Glutamatergic neuron (in vitro differentiated cells): ENCODE results near the gene AIF1L. TPM values are rescaled to one million over a fixed set of nuclear protein-coding genes. Genes with fewer than 3 reads are reported as not detected.

Source experiments
- DNase-seq: peaks from one replicate; pipeline ENCODE4 v3.0.0; 2022
- H3K27ac Mint-ChIP-seq: one replicate; pipeline ENCODE4 v1.8.0; 2020; ENCODE audit warnings: mild to moderate bottlenecking, mixed read lengths, inconsistent platforms; ENCODE audit not compliant: unreplicated experiment
- H3K27me3 Mint-ChIP-seq: one replicate; pipeline ENCODE4 v1.8.0; 2020; ENCODE audit warnings: mild to moderate bottlenecking, moderate library complexity, mixed read lengths, inconsistent platforms; ENCODE audit not compliant: unreplicated experiment
- H3K36me3 Mint-ChIP-seq: one replicate; pipeline ENCODE4 v1.8.0; 2020; ENCODE audit warnings: mild to moderate bottlenecking, mixed read lengths, inconsistent platforms; ENCODE audit not compliant: unreplicated experiment
- H3K4me1 Mint-ChIP-seq: one replicate; pipeline ENCODE4 v1.8.0; 2020; ENCODE audit warnings: mild to moderate bottlenecking, low read depth, mixed read lengths, inconsistent platforms; ENCODE audit not compliant: unreplicated experiment
- H3K4me3 Mint-ChIP-seq: one replicate; pipeline ENCODE4 v1.8.0; 2020; ENCODE audit warnings: mild to moderate bottlenecking, mixed read lengths, inconsistent platforms; ENCODE audit not compliant: unreplicated experiment
- H3K9me3 Mint-ChIP-seq: one replicate; pipeline ENCODE4 v1.8.0; 2020; ENCODE audit warnings: mild to moderate bottlenecking, moderate library complexity, mixed read lengths, inconsistent platforms; ENCODE audit not compliant: unreplicated experiment
- total RNA-seq: library from RNA; stranded (reverse); fragmentation: NEBNext Ultra II Directional; extraction: Animal tissue kit (Norgen Biotek cat#: 25700); gene quantifications from one replicate; pipeline ENCODE4 v1.2.1, GENCODE V29; 2021; ENCODE audit not compliant: unreplicated experiment
- TF ChIP-seq, protein P1 (sequence below): fragments of 200-600 bp; sonication (generic); IDR thresholded peaks from one replicate; pipeline ENCODE4 v1.5.0; 2021; ENCODE audit not compliant: partially characterized antibody, unreplicated experiment

The AIF1L gene
- total RNA-seq, 1 donor from 2014 or later = 16.7 TPM

DNA sequence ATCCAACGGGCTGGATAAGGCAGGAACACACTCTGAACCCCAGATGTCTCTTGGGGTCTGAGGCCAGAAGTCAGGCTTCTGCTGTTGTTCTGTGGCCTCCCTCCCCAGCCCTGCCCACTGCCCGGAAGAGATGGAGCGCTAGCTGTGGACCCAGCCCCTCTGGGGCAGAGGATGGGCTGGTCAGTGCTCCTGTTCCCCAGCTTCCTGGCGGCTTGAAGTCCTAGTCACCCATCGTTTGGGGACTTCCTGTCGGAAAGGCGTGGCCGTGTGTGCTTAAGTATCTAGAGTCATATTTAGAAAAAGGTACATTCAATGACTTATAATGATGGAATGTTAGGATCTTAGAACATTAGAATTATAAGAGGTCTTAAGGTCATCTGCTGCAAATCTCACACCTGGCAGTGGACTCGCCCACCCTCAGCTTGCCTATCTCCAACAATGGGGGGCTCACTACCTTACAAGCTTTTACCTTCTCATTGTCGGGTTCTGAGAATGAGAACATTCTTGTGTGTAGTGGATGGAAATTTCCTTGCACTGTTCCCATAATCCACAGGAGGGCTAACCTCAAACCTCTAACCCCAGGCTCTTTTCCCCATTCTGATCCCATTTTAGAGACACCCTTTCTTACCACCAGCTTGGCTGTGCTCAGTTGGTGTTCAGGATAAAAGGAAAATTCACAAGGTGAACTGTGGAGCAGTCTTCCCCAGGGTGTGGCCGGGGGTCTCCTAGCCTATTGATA is 13.4 kb upstream of the AIF1L start:
- no peak for DNase-seq
- Mint-ChIP-seq H3K4me1 (no peaks in the 10 kb centered on the region), H3K9me3 (peaks cover 1% of the 10 kb centered on the region), H3K27me3 (peaks cover 3% of the 10 kb centered on the region), H3K36me3 (no peaks in the 10 kb centered on the region), H3K27ac (no peak overlapping the region), H3K4me3 (no peak overlapping the region)
- TF ChIP-seq, protein P1, sequence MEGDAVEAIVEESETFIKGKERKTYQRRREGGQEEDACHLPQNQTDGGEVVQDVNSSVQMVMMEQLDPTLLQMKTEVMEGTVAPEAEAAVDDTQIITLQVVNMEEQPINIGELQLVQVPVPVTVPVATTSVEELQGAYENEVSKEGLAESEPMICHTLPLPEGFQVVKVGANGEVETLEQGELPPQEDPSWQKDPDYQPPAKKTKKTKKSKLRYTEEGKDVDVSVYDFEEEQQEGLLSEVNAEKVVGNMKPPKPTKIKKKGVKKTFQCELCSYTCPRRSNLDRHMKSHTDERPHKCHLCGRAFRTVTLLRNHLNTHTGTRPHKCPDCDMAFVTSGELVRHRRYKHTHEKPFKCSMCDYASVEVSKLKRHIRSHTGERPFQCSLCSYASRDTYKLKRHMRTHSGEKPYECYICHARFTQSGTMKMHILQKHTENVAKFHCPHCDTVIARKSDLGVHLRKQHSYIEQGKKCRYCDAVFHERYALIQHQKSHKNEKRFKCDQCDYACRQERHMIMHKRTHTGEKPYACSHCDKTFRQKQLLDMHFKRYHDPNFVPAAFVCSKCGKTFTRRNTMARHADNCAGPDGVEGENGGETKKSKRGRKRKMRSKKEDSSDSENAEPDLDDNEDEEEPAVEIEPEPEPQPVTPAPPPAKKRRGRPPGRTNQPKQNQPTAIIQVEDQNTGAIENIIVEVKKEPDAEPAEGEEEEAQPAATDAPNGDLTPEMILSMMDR = no peak

DNA sequence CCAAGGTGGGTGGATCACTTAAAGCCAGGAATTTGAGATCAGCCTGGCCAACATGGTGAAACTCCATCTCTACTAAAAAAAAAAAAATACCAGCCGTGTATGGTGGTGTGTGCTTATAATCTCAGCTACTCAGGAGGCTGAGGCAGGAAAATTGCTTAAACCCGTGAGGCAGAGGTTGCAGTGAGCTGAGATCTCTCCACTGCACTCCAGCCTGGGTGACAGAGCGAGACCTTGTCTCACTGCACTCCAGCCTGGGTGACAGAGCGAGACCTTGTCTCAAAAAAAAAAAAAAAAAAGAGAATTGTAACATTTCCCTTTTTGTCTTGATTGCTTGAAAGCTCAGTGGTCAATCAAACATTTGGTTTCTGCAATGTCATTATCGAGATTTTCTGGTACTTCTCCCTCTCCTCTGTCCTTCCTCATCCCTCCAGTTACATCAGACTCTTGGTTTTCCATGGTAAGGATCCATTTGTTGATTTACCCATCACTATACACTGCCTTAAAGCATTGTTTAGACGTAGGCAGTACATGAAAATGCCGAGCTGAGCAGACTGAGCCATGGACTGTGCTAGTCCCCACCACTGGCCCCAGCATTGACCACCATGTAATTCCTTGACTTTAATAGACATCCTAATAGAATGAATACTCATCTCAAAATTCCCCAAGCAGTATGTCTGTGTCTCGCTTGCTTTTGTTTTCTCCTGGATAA is 11.5 kb upstream of the AIF1L start:
- H3K9me3 Mint-ChIP-seq = peaks cover 1% of the 10 kb centered on the region
- no peak overlapping the region for H3K27ac Mint-ChIP-seq
- TF ChIP-seq, protein P1 = no peak

DNA sequence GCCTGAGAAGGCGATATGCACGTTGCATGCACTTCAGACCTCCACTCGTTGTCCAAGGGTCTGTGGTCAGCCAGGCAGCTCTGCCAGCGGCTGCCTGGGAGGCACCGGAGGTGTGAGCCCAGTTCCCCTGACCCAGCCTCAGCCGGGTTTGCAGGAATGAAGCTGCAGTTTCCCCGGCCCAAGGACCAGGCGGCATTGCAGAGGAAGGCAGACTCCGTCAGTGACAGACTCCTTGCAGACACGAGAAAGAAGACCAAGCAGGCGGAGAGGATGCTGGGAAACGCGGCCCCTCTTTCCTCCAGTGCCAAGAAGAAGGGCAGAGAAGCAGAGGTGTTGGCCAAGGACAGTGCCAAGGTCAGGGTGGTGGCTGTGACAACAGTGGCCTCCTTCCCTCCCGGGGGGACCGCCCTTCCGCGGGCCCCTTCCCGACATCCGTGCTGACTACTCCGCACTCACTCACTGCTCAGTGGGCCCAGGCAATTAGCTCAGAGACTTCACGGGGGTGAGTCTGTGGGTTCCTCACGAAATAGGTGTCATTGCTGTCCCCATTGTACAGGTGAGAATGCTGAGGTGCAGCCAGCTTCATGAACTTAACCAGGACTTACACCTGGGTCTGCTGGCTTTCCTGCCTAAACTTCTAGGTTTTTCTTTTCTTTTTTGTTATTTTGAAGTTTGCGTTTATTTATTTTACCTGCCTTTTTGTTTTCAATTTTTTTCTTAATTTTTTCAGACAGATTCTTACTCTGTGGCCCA is 10.8 kb upstream of the AIF1L start:
- TF ChIP-seq, protein P1 = no peak
- Mint-ChIP-seq H3K4me1 (no peaks in the 10 kb centered on the region), H3K36me3 (no peaks in the 10 kb centered on the region), H3K27me3 (peaks cover 2% of the 10 kb centered on the region), H3K4me3 (no peak overlapping the region), H3K9me3 (peaks cover 1% of the 10 kb centered on the region), H3K27ac (no peak overlapping the region)
- DNase-seq = no peak

More for the DNA sequence above, 11.5 kb upstream of the AIF1L start:
- Mint-ChIP-seq H3K36me3 (no peaks in the 10 kb centered on the region), H3K4me1 (no peaks in the 10 kb centered on the region), H3K4me3 (no peak overlapping the region), H3K27me3 (peaks cover 2% of the 10 kb centered on the region)
- no peak for DNase-seq

DNA sequence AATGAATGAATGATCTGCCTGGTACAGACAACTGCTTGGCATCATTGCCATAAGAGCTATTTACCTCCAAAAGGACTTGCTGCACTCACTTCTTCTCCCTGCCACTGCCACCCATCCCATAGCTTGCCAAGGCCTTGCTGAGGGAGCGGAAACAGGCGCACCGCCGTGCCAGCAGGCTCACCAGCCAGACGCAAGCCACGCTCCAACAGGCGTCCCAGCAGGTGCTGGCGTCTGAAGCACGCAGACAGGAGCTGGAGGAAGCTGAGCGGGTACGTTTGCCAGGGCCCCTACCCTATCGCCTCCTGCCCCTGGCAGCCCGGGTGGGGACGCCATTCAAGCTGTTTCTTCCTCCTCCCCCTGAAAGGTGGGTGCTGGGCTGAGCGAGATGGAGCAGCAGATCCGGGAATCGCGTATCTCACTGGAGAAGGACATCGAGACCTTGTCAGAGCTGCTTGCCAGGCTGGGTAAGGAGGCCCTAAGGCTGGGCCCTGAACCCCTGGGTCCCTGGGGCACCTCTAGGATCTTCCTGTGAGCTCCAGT is 8.9 kb upstream of the AIF1L start:
- Mint-ChIP-seq H3K27me3 (no peaks in the 10 kb centered on the region), H3K4me1 (peaks cover 5% of the 10 kb centered on the region), H3K4me3 (no peak overlapping the region), H3K36me3 (no peaks in the 10 kb centered on the region), H3K27ac (no peak overlapping the region), H3K9me3 (no peaks in the 10 kb centered on the region)
- TF ChIP-seq, protein P1 = no peak
- no peak for DNase-seq
